ENCODE data around the gene CHST14.

The CHST14 gene

DNA sequence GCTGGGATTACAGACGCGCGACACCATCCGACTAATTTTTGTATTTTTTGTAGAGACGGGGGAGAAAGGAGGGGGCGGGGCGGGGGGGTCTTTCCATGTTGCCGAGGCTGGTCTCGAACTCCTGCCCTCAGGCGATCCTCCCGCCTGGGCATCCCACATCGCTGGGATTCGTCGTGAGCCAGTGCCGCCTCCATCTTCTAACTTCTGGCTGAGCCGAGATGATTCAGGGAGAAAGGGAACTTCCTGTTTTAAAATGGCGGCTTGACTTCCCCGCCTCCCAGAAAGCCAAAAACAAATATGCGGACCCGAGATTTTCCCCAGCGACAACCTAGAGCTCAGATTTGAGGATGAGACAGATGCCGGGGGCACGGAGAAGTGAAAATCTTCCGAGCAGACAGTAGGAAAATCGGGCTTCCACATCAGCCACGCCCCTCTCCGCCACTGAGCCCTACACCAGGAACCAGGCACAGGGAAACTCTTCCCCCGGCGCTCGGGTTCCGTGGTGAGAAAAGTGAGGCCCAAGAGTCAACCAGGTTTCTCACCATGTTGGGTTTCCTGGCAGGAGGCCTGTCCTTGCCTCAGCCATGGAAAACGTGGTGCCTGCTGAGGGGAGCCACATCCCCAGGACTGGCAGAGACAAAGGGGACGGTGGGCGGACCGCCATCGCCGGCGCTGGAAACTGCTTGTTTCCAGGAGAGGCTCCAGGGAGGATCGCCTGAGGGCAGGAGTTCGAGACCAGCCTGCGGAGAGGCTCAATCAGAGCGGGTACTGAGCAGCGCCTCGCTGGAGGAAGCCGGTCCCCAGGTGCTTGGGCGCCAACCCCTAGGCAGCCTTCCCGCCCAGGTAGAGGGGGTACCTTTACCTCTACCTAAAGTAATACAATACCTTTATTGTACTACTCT, 18.7 kb downstream of the CHST14 start:
- no peak for DNase-seq (ENCODE audit: low read depth)

DNA sequence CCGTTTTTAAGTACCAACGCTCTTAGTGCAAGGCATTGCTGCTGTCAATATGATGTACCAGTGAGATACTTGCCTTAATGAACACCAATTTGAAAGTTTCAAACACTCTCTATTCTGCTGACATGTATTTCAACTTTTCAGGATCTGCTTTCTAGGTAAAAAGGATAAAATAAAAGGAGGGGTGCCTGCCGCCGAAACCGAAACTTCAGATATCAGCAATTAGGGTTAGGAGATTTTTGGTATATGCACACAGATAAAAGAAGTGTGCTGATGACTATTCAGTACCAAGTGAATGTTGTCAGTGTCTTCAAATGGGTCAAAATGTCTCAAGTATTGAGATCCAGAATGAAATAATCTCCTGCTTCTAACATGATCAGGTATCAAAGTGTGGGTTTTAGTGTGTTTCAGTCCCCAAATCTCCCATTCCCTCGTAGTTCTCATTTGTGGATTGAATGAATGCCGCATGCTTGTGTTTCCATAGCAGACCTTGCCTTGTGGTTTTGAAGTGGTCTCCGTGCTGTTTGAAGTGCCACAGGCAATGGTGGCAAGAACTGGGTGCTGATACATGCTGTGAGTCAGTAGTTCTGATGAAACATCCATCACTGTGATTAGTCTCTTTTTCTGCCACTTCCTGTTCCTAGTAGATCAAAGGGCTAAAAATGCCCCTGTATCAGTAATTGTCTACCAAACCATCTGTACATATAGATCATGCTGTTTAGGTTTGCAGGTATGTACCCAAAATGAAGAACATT, 22.5 kb downstream of the CHST14 start:
- DNase-seq (ENCODE audit: low read depth), result no peak

DNA sequence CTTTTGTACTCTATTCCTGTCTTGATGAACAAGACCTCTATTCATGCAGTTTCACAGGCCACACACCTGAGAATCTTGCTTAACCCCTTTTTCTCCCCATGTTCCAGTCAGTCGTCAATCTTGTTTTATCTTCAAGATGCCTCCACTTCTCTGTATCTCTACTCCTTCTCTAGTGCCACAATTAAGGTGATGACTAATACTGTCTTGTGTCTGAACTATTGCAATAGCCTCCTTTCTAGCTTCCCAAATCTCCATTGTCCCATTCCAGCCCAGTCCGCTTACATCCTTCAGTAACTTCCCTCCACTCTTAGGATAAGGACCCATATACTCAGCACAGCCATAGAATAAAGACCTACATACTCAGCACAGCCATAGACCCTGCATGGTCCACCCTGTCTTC, 24.7 kb downstream of the CHST14 start:
- DNase-seq (ENCODE audit: low read depth), result no peak

DNA sequence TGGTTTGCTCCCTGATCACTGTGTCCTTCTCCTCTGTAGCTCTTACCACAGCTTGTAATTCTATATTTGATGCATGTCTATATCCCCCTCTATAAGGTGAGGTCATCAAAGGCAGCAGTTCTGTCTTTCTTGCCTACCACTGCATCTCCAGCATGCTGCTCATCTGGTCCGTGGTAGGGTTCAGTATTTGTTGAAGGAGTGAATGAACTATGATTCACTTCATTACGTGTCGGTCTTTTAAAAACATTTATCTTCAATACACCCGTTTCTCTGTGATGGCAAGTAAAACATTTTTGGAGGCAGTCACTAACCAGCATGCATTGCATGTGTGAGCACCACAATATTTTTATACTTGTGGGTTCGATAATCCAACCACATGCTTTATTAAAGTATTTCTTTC, 27.6 kb downstream of the CHST14 start:
- no peak for DNase-seq (ENCODE audit: low read depth)

DNA sequence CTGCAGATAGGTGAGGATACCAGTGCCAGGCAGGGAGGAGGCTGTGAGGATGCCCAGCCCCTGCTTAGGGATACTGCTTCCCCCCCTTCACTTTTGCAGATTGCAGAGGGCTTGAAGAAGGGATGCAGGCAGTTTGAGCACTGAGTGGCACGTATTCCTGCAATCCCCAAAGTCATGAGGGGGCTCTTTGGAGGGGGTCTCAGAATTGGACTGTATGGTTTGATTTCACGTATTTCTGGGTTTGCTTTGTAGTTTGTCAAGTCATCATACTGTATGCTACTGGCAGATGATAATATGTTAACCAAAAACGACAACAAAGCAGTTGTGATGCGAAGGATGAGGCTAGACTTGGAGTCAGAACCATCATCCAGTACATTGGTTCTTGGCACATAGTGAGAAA, 28.1 kb downstream of the CHST14 start:
- DNase-seq (ENCODE audit: low read depth), result no peak

DNA sequence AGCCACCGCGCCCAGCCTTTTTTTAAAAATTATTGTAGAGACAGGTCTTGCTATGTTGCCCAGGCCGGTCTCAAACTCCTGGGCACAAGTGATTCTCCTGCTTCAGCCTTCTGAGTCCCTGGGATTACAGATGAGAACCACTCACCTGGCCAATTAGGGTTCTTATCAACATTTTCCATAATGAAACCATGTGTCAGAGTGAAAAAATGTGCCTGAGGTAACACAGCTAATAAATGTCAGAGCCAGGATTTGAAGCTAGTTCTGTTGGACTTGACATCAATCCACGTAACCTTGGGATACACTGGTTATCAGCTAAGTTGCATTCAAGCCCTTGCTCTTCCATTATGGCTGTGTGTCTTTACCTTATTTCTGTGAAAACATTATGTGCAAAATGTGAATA, 29.1 kb downstream of the CHST14 start:
- no peak for DNase-seq (ENCODE audit: low read depth)

DNA sequence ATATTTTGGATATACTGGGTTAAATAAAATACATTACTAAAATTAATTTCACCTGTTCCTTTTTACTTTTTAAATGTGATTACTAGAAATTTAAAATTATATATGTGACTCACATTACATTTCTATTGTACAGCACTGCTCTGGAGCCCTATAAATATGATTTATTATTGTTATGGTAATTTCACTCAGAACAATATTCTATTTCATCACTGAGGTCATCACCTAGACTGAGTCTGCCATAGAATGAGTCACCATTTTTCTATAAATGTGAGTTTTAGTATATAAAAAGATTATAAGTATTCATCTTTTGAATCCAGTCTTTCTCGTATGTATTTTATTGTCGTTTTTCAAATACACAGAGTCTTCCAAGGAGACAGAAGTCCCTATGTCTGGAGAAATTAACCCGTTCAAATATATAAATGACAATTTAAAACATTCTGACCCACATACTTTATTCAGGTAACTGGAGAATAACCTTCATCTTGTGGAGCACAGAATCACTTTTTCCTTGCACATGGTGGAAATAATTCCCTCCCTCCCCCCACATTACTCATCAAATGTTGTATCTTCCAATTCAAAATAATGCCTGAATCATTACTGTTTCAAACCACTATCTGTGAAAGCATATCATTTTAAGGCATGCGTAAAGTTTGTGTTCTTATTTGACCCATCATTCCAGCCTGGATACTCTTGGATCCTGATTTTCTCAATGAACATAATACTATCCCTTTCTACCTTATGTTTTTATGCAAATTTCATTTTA, 30.0 kb downstream of the CHST14 start:
- DNase-seq (ENCODE audit: low read depth), result no peak

DNA sequence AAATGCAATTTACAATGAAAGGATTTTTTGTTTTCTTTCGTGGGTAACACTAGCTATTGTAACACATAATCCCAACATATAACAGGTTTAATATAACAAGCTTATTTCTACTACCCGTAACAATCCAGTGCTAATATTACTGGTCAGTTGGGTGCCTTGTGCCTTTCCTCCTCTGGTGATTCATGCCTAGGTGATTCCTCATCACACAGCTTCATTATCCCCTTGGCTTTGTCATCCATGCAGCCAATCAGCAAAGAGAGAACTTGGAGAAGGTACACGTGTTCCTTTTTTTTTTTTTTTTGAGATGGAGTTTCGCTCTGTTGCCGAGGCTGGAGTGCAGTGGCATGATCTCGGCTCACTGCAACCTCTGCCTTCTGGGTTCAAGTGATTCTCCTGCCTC, 30.7 kb downstream of the CHST14 start:
- DNase-seq (ENCODE audit: low read depth), result no peak

DNA sequence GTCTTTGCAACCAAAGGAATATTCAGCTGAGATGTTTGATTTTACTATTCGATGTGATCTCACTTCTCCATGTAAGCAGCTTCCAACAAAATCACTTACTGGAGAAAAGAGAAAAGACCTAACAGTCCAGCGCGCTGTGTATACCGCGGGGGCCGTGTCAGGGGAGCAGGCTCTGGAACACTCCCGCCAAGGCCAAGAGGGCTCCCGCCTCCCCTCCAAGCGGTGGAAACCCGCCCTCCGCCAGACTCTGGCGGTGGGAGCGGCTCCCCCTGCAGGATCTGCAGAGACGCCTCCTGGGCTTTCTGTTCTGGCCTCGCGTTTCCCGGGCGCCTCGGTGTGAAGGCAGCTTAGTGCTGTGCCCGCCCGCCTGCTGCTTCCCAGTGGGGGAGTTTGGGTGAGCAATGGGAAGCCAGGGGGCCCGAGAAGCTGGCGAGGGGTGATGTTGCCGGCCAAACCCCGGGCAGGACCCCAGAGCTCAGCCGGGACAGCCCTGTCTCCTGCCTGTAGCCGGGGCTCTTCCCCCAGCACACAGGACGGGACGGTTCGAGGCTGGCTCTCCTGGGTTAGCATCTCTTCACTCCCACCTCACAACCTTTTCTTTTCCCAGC, 36.3 kb downstream of the CHST14 start:
- DNase-seq (ENCODE audit: low read depth), result peak; percentile 39

DNA sequence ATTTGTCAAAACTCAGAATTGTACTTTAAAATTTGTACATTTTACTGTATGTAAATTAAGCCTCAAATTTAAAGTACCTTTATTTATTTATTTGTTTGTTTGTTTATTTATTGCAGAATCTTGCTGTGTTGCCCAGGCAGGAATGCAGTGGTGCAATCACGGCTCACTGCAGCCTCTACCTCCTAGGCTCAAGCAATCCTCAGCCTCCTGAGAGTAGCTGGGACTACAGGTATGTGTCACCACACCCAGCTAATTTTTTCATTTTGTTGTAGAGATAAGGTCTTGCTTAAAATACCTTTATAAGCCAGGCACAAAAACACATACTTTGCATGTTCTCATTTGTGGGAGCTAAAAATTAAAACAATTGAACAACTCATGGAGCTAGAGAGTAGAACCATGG, 37.4 kb downstream of the CHST14 start:
- no peak for DNase-seq (ENCODE audit: low read depth)

DNA sequence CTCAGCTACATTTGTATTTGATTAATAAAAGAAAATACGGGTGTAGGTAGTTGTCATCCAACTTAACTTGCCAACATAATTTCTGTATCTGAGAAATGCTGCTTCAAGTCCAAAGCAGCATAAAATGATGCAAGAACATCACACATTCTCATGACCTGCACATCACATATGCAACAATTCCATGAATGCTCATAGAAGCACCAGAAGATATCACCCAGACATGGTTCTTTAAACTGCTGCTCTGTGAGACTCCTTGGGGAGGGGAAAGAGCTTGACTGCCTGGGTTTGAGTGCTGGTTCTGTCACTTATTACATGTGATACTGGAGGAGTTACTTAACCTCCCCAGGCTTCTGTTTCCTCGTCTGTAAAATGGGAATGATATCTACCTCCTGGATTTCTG, 39.4 kb downstream of the CHST14 start:
- DNase-seq (ENCODE audit: low read depth), result no peak

DNA sequence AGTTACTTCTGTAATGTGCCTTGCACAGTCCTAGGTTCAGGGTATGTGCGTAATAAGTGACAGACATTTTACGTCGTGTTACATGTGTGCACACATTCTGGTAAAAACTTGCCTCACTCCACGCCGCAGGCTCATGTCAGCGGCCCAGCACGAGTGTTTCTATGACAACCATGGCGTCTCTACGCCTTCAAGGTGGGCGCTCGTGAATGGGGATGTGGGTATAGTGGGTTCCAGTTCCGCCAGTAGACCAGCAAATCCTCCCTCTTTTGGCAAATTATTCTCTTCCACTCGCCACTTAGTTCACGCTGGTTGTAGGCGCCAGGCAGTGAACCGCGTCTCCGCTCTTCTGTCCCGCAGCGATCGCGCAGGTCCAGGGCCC, 40.3 kb downstream of the CHST14 start:
- no peak for DNase-seq (ENCODE audit: low read depth)

DNA sequence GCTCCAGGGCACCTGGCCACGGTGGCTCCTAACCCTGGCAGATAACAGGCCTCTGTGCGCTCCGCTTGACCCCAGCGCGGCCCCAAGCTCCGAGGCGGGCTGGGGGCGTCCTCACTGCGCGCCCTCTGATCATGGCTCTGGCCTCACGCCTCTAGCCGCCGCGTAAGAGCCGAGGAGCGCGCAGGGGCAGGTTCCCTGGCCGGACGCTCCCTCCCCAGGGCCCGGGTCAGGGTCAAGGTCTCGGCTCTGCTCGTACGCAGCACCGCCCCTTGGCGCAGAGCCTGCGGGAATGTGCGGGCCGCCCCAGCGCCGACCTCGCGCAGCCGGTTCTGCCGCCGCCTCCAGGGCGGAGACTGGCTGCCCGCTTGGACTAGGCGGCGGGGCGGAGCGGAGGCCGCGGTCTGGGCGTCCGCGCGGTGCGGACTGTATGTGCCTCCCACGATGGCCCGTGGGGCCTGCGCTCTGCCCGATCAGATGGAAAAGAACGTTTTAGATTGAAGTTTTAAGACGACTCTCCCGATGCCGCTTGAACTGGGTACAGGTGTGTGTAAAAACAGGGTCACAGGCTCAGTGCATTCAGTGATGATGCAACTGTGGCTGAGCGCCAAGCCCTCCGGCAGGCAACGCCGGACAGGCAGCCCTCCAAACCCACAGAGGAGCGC, 40.8 kb downstream of the CHST14 start:
- DNase-seq (ENCODE audit: low read depth), result no peak

DNA sequence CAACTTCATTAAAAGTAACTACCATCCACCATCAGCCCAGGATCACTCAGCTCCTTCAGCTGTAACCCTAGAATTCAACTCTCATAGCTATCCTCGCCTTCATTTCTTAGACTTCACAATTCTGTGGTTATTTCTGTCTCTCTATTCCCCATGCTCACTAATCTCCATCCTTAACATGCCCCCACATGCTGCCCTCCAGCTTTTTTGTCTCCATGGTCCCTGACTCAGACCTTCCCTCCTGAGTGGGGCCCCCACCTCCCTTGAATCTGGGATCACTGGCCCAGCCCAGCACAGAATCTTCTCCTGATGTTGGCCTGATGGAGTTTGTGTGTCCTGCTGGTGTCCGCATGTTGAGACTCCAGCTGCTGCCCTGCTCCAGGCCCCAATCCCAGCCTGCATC, 41.7 kb downstream of the CHST14 start:
- DNase-seq (ENCODE audit: low read depth), result no peak

DNA sequence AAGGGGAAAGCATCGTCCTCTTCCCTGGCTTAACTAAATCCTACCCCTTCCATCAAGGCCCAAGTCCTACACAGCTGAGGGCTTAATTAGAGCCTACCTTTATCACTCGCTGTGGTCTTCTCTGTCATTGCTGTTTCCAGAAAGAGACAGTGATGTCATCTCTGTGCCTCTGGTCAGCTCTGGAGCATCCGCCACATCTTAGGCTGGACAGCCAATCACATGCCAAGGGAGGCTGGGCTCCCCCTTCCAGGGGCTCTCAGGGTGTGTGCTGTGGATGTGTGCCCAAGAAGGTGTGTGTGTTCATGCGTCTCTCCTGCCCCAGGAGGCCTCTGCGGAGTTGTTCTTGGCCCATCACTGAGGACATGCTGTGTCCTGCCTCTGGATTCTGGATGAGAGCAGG, 42.8 kb downstream of the CHST14 start:
- no peak for DNase-seq (ENCODE audit: low read depth)

DNA sequence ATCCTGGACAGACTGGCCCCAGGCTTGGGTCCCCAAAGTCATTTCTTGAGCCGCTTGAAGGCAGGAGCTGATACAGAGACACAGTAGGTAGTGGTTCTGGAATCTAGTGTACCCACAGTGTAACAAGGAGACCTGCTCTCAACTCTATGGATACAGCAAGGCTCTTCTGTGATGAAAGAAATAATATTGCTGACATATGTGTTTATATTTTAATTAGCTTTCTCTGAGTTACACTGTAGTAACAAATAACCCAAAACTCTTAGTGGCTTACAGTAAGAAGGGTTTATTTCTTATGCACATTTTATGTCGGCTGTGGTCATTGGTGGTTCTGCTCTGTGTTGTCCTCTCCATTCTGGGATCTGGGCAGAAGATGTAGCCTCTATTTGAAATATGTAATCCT, 45.5 kb downstream of the CHST14 start:
- DNase-seq (ENCODE audit: low read depth), result no peak

Data from stimulated activated CD8-positive, alpha-beta memory T cell treated with anti-CD3 and anti-CD28 coated beads, Interleukin-7, amount 100 ng/mL, for 24 hours (primary cell).